Measurements from ENCODE around the gene ACOXL.

DNA sequence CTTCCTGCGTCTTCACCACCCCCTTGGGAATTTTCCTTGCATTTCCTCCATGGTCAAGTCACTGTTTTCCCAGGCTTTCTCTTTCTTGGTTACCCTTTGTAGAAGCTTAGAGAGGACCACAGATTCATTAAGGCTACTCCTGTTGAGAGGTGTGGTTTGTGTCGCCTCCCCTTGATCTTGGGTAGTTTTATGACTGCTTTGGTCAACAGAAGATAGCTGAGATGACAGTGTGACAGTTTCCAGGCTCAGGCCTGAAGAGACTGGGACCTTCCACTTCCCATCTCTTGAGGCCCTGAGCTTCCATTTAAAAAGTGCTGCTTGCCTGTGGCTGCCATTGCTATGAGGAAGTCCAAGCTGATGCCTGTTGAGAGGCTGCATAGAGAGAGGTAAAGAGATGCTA lies 5.4 kb downstream of the ACOXL start:
- TF ChIP-seq POLR2A (IDR thresholded peaks at IDR 0.05): no peak
- no peak for TF ChIP-seq CTCF (IDR thresholded peaks at IDR 0.05)
